Measurements from ENCODE around the gene EIF4E3.

Gene EIF4E3

GRCh38 chr3:71751602-71752001 is 26.4 kb upstream of the EIF4E3 start:
- H3K9ac ChIP-seq (ENCODE audit: low read length) = no peak overlapping the region
- no peaks in the 10 kb centered on the region for H3K4me1 ChIP-seq (ENCODE audit: control insufficient read depth, insufficient read depth, low read length)
- no peaks in the 10 kb centered on the region for H3K36me3 ChIP-seq (ENCODE audit: control insufficient read depth, insufficient read depth, low read length, severe bottlenecking)
- no peak for DNase-seq (ENCODE audit: low read depth)
- H3K9me3 ChIP-seq (ENCODE audit: control insufficient read depth, low read length) = peaks cover 5% of the 10 kb centered on the region
- no peak overlapping the region for H3K4me3 ChIP-seq (ENCODE audit: low read length)
- peaks cover 45% of the 10 kb centered on the region for H3K27me3 ChIP-seq (replicated peaks; ENCODE audit: control insufficient read depth, insufficient read depth, low read length)

DNA sequence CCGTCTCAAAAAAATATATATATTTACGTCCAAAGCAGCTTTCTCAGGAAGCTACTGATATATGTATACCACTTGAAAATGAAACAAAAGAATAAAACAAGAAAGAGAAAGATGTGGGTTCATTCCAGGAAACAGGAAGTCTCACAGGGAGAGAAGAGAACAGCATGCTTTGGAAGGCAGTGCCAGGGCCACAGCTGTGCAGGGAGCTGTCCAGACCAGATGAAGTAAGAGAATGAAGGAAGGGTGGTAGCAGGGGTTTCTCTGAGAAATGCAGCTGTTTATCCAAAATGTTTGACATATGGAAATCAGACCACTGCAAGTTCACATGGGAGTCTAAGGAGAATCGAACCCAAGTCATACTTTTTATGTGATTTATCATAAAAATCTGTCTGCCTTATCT is 19.5 kb upstream of the EIF4E3 start:
- DNase-seq (ENCODE audit: low read depth) = no peak
- H3K9me3 ChIP-seq (ENCODE audit: control insufficient read depth, low read length) = peaks cover 44% of the 10 kb centered on the region
- H3K4me3 ChIP-seq (ENCODE audit: low read length) = no peak overlapping the region
- no peaks in the 10 kb centered on the region for H3K4me1 ChIP-seq (ENCODE audit: control insufficient read depth, insufficient read depth, low read length)
- no peaks in the 10 kb centered on the region for H3K36me3 ChIP-seq (ENCODE audit: control insufficient read depth, insufficient read depth, low read length, severe bottlenecking)
- H3K27me3 ChIP-seq (replicated peaks; ENCODE audit: control insufficient read depth, insufficient read depth, low read length) = peaks cover 4% of the 10 kb centered on the region
- no peak overlapping the region for H3K9ac ChIP-seq (ENCODE audit: low read length)

DNA sequence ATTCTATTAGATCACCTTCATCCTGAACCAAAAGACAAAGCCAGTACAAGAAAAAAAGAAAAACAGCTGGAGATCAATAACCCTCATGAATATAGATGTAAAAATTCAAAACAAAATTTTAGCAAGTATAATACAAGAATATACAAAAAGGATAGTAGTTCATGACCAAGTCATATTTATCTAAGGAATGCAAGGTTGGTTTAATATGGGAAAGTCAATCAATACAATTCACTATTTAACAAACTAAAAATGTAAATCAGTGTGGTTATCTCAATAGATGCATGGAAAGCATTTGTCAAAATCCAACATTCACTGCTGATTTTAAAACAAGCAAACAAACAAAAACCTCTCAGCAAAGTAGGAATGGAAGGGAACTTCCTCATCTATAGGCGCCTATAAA is 17.4 kb upstream of the EIF4E3 start:
- H3K4me1 ChIP-seq (ENCODE audit: control insufficient read depth, insufficient read depth, low read length) = no peaks in the 10 kb centered on the region
- no peaks in the 10 kb centered on the region for H3K36me3 ChIP-seq (ENCODE audit: control insufficient read depth, insufficient read depth, low read length, severe bottlenecking)
- H3K9me3 ChIP-seq (ENCODE audit: control insufficient read depth, low read length) = peaks cover 50% of the 10 kb centered on the region
- peaks cover 8% of the 10 kb centered on the region for H3K27me3 ChIP-seq (replicated peaks; ENCODE audit: control insufficient read depth, insufficient read depth, low read length)
- no peak overlapping the region for H3K4me3 ChIP-seq (ENCODE audit: low read length)
- no peak for DNase-seq (ENCODE audit: low read depth)
- H3K9ac ChIP-seq (ENCODE audit: low read length) = no peak overlapping the region

DNA sequence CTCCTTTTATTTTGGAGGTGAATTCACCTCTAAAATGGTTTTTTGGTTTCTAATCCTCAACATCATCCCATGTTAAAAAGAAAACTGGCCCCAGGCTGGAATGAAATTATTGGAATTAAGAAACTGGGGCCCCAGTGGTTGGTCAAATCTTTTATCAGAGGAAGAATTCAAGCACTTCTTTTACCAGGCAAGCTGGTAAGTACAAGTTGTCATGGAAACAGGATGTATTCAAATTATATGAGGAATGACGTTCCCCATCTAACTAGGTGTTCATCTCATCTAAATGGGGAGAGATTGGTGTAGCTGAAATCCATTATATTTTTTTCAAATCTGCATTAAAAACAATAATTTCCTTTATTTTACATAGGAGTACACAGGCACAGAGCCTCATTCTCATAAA is 9.7 kb upstream of the EIF4E3 start:
- peaks cover 25% of the 10 kb centered on the region for H3K27me3 ChIP-seq (replicated peaks; ENCODE audit: control insufficient read depth, insufficient read depth, low read length)
- DNase-seq (ENCODE audit: low read depth) = no peak
- H3K36me3 ChIP-seq (ENCODE audit: control insufficient read depth, insufficient read depth, low read length, severe bottlenecking) = no peaks in the 10 kb centered on the region
- no peak overlapping the region for H3K4me3 ChIP-seq (ENCODE audit: low read length)
- peaks cover 10% of the 10 kb centered on the region for H3K9me3 ChIP-seq (ENCODE audit: control insufficient read depth, low read length)
- no peak overlapping the region for H3K9ac ChIP-seq (ENCODE audit: low read length)
- H3K4me1 ChIP-seq (ENCODE audit: control insufficient read depth, insufficient read depth, low read length) = no peaks in the 10 kb centered on the region

DNA sequence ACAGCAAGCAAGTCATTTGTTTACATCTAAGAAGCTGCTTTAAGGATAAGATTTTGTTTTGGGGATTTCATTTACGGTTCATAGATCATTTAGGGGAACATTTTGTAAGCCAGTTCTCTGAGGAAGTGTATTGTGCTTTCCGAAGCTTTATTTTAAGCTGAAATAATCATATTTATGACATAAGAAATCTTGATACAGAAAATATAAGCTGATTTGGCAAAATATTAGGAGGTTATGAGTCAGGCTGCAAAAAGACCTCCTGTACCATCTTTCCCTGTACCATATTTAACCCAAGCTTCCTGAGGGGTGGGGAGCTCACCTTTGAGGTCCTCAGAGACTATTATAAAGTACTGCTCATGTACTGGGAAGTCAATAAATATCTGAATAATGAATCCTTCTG is 8.1 kb upstream of the EIF4E3 start:
- Histone ChIP-seq H3K36me3 (ENCODE audit: control insufficient read depth, insufficient read depth, low read length, severe bottlenecking) (no peaks in the 10 kb centered on the region), H3K27me3 (replicated peaks; ENCODE audit: control insufficient read depth, insufficient read depth, low read length) (peaks cover 24% of the 10 kb centered on the region), H3K9me3 (ENCODE audit: control insufficient read depth, low read length) (peaks cover 10% of the 10 kb centered on the region), H3K9ac (ENCODE audit: low read length) (no peak overlapping the region), H3K4me3 (ENCODE audit: low read length) (no peak overlapping the region), H3K4me1 (ENCODE audit: control insufficient read depth, insufficient read depth, low read length) (no peaks in the 10 kb centered on the region)
- DNase-seq (ENCODE audit: low read depth) = no peak

DNA sequence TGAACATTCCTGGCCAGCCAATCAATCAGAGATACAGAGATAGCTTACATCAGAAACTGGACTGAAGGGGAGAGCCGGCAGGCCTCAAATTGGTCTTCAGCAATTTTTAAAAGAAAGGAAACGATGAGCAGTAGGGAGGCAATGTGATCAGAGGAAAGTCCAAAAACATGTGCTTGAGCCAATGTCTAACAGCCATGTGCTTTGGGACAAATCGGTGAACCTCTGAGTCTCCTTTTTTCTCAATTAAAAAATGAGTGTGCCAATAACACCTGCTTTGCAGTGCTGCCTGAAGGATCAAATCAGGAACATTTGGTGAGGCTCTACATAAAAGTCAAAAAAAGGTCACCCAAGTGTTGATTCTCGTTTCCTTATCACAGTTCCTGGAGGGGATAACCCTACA is 7.4 kb upstream of the EIF4E3 start:
- Histone ChIP-seq H3K36me3 (ENCODE audit: control insufficient read depth, insufficient read depth, low read length, severe bottlenecking) (no peaks in the 10 kb centered on the region), H3K27me3 (replicated peaks; ENCODE audit: control insufficient read depth, insufficient read depth, low read length) (peaks cover 17% of the 10 kb centered on the region), H3K9ac (ENCODE audit: low read length) (no peak overlapping the region), H3K9me3 (ENCODE audit: control insufficient read depth, low read length) (peaks cover 4% of the 10 kb centered on the region), H3K4me1 (ENCODE audit: control insufficient read depth, insufficient read depth, low read length) (no peaks in the 10 kb centered on the region), H3K4me3 (ENCODE audit: low read length) (no peak overlapping the region)
- no peak for DNase-seq (ENCODE audit: low read depth)

DNA sequence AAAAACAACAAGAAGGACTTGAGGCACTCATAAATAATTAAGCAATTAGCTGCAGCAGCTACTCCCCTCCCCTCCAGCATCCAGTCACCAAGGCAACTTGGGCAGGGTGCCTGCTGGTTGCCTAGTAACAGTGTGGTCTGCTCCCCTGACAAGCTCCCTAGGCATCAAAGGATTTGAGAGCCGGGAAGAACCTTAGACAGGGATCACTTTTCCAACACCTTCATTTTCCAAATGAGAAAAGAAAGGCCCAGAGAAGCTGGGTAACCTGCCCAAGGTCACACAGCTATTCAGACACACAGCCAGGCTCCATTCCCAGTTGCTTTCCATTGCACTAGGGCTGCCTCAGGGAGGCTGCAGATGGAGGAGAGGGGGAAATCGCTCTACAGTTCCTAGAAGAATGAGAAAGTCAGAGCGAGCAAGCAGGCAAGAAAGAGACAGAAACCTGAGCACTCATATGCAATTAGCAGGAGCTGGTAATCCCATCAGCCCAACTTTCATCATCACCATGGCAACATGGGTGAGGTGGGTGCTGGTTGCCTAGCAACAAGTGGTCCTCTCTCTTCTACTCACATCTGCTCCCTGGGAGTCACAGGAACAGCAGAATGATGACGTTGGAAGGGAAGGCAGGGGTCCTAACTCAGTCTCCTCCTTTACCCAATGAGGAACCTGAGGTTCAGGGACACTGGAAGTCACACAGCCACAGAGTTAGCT is 3.6 kb upstream of the EIF4E3 start:
- no peaks in the 10 kb centered on the region for H3K9me3 ChIP-seq (ENCODE audit: control insufficient read depth, low read length)
- peaks cover 5% of the 10 kb centered on the region for H3K27me3 ChIP-seq (replicated peaks; ENCODE audit: control insufficient read depth, insufficient read depth, low read length)
- no peak for DNase-seq (ENCODE audit: low read depth)
- H3K4me3 ChIP-seq (ENCODE audit: low read length) = no peak overlapping the region
- H3K36me3 ChIP-seq (ENCODE audit: control insufficient read depth, insufficient read depth, low read length, severe bottlenecking) = no peaks in the 10 kb centered on the region
- H3K4me1 ChIP-seq (ENCODE audit: control insufficient read depth, insufficient read depth, low read length) = peaks cover 7% of the 10 kb centered on the region
- no peak overlapping the region for H3K9ac ChIP-seq (ENCODE audit: low read length)

DNA sequence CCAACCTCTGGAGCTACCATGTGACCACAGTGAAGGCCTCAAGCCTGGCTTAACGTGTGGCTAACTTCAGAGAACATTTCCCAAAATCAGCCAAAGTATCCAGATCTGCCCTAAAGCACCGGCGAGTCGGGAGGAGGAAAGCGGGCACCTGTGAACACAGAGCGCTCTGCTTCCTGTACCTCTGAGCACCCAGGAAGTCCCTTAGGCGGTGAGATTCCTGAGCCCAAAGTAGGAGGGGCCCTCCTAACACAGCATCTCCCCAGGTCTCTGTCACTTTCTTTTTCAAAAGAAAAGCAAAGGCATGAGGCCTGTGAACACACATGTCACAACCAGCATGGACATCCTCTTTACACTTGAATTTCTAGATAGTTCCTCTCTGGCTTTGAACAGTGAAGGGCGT is 944 bp upstream of the EIF4E3 start:
- H3K27me3 ChIP-seq (replicated peaks; ENCODE audit: control insufficient read depth, insufficient read depth, low read length) = peaks cover 4% of the 10 kb centered on the region

DNA sequence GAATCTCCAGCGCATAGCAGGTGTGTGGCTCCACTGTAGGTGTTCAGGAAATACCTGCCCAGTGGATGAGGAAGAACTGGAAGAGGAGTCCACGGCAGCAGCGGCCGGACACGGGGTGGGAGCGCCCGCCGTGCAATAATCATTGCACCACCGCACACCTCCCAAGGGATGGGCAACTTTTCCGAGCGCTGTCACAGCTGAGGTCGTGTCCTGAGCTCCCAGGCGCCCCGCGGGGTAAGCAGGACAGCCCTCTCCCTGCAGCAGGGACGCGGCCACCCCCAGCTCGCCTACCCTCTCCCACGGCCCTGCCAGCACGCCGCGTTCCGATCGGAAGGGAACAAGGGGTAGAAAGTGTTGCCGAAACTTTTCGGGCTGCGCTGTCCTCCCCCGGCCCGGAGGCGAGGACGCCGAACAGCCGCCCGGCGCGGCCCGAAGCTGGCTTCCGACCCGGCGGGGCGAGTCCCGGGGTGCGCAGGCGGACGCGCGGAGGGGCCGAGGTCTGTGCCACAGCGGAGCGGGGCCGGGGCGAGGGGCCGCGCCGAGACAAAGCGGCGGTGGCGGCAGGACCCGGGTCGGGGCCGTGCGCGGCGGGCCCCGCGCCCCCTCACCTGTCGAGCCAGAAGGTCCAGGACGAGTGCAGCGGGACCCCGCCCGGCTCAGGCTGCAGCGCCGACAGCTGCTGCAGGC is 475 bp downstream of the EIF4E3 start:
- Histone ChIP-seq H3K9me3 (ENCODE audit: control insufficient read depth, low read length) (no peaks in the 10 kb centered on the region), H3K4me3 (ENCODE audit: low read length) (peak overlapping the region; percentile 89), H3K27me3 (replicated peaks; ENCODE audit: control insufficient read depth, insufficient read depth, low read length) (peaks cover 4% of the 10 kb centered on the region), H3K4me1 (ENCODE audit: control insufficient read depth, insufficient read depth, low read length) (peaks cover 11% of the 10 kb centered on the region), H3K9ac (ENCODE audit: low read length) (peak overlapping the region; percentile 88), H3K36me3 (ENCODE audit: control insufficient read depth, insufficient read depth, low read length, severe bottlenecking) (no peaks in the 10 kb centered on the region)
- DNase-seq (ENCODE audit: low read depth) = peak; percentile 71

More for the DNA sequence above, 944 bp upstream of the EIF4E3 start:
- Histone ChIP-seq H3K9me3 (ENCODE audit: control insufficient read depth, low read length) (no peaks in the 10 kb centered on the region), H3K9ac (ENCODE audit: low read length) (no peak overlapping the region), H3K36me3 (ENCODE audit: control insufficient read depth, insufficient read depth, low read length, severe bottlenecking) (no peaks in the 10 kb centered on the region), H3K4me1 (ENCODE audit: control insufficient read depth, insufficient read depth, low read length) (peaks cover 11% of the 10 kb centered on the region), H3K4me3 (ENCODE audit: low read length) (no peak overlapping the region)
- DNase-seq (ENCODE audit: low read depth) = no peak

DNA sequence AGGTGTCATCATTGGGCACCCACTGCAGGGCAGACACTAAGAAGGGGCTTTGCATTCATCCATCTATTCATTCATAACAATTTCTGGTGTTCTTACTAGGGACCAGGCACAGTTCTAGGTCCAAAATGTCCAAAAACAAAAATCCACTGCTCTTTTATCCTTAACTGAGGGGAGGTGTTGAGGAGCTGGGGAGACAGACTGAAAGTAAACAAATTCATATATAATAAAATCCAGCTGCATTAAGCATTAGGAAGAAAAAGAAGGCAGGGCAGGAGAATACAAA is 1.1 kb downstream of the EIF4E3 start:
- Histone ChIP-seq H3K9me3 (ENCODE audit: control insufficient read depth, low read length) (no peaks in the 10 kb centered on the region), H3K27me3 (replicated peaks; ENCODE audit: control insufficient read depth, insufficient read depth, low read length) (peaks cover 4% of the 10 kb centered on the region), H3K9ac (ENCODE audit: low read length) (peak overlapping the region; percentile 88), H3K4me3 (ENCODE audit: low read length) (peak overlapping the region; percentile 89), H3K36me3 (ENCODE audit: control insufficient read depth, insufficient read depth, low read length, severe bottlenecking) (no peaks in the 10 kb centered on the region), H3K4me1 (ENCODE audit: control insufficient read depth, insufficient read depth, low read length) (peaks cover 11% of the 10 kb centered on the region)
- DNase-seq (ENCODE audit: low read depth) = no peak

GRCh38 chr3:71723452-71724170 is 1.6 kb downstream of the EIF4E3 start:
- no peaks in the 10 kb centered on the region for H3K9me3 ChIP-seq (ENCODE audit: control insufficient read depth, low read length)
- H3K4me3 ChIP-seq (ENCODE audit: low read length) = peak overlapping the region; percentile 89
- H3K4me1 ChIP-seq (ENCODE audit: control insufficient read depth, insufficient read depth, low read length) = peaks cover 11% of the 10 kb centered on the region
- H3K36me3 ChIP-seq (ENCODE audit: control insufficient read depth, insufficient read depth, low read length, severe bottlenecking) = no peaks in the 10 kb centered on the region
- no peak for DNase-seq (ENCODE audit: low read depth)
- peaks cover 4% of the 10 kb centered on the region for H3K27me3 ChIP-seq (replicated peaks; ENCODE audit: control insufficient read depth, insufficient read depth, low read length)
- no peak overlapping the region for H3K9ac ChIP-seq (ENCODE audit: low read length)
